Neutrophil (primary cell): ENCODE measurements around the gene MEX3C.

Source experiments
- H3K27ac ChIP-seq: fragments of 200-600 bp; sonication (generic); 2 replicates; pipeline ENCODE4 v1.5.1; 2016; ENCODE audit warnings: mild to moderate bottlenecking, moderate library complexity
- H3K27me3 ChIP-seq: fragments of 200-600 bp; sonication (generic); 2 replicates; pipeline ENCODE4 v1.6.0; 2016; ENCODE audit warnings: mild to moderate bottlenecking
- H3K36me3 ChIP-seq: fragments of 200-600 bp; sonication (generic); 2 replicates; pipeline ENCODE4 v1.5.1; 2017
- H3K4me1 ChIP-seq, 2 experiments: fragments of 200-600 bp in 1 of 2; sonication (generic) in 1 of 2; 1 replicate in 1 of 2; 2 replicates in 1 of 2; pipeline versions ENCODE4 v1.5.1 to v1.6.1; 2013 to 2016; ENCODE audit warnings: low read depth in 1 of 2, low read length in 1 of 2, mild to moderate bottlenecking in 1 of 2, moderate library complexity in 1 of 2; ENCODE audit not compliant: control insufficient read depth in 1 of 2, insufficient read depth in 1 of 2
- H3K4me3 ChIP-seq, 2 experiments: fragments of 200-600 bp in 1 of 2; sonication (generic) in 1 of 2; 1 replicate in 1 of 2; 2 replicates in 1 of 2; pipeline ENCODE4 v1.5.1; 2013 to 2016; ENCODE audit warnings: low read depth in 1 of 2, low read length in 1 of 2, mild to moderate bottlenecking in 1 of 2, moderate library complexity in 1 of 2
- H3K9me3 ChIP-seq: fragments of 200-600 bp; sonication (generic); 2 replicates; pipeline ENCODE4 v1.5.1; 2016
- TF ChIP-seq, protein P1 (sequence below): fragments of 200-600 bp; sonication (generic); IDR thresholded peaks from 2 replicates; pipeline ENCODE4 v1.5.1; 2016; ENCODE audit warnings: antibody characterized with exemption

The MEX3C gene

GRCh38 chr18:51135364-51135763 lies 62.1 kb downstream of the MEX3C start:
- Histone ChIP-seq H3K27me3 (no peaks in the 10 kb centered on the region), H3K4me1 (no peaks in the 10 kb centered on the region), H3K4me3 (no peak overlapping the region), H3K36me3 (no peaks in the 10 kb centered on the region), H3K27ac (no peak overlapping the region), H3K9me3 (no peaks in the 10 kb centered on the region)
- TF ChIP-seq, protein P1, sequence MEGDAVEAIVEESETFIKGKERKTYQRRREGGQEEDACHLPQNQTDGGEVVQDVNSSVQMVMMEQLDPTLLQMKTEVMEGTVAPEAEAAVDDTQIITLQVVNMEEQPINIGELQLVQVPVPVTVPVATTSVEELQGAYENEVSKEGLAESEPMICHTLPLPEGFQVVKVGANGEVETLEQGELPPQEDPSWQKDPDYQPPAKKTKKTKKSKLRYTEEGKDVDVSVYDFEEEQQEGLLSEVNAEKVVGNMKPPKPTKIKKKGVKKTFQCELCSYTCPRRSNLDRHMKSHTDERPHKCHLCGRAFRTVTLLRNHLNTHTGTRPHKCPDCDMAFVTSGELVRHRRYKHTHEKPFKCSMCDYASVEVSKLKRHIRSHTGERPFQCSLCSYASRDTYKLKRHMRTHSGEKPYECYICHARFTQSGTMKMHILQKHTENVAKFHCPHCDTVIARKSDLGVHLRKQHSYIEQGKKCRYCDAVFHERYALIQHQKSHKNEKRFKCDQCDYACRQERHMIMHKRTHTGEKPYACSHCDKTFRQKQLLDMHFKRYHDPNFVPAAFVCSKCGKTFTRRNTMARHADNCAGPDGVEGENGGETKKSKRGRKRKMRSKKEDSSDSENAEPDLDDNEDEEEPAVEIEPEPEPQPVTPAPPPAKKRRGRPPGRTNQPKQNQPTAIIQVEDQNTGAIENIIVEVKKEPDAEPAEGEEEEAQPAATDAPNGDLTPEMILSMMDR = no peak

GRCh38 chr18:51134721-51135120 lies 62.8 kb downstream of the MEX3C start:
- Histone ChIP-seq H3K4me1 (no peaks in the 10 kb centered on the region), H3K27me3 (no peaks in the 10 kb centered on the region), H3K36me3 (no peaks in the 10 kb centered on the region), H3K4me3 (no peak overlapping the region), H3K9me3 (no peaks in the 10 kb centered on the region), H3K27ac (no peak overlapping the region)
- TF ChIP-seq, protein P1 = no peak

GRCh38 chr18:51133580-51134160 lies 63.8 kb downstream of the MEX3C start:
- no peaks in the 10 kb centered on the region for H3K4me1 ChIP-seq
- H3K4me3 ChIP-seq = no peak overlapping the region
- no peak overlapping the region for H3K27ac ChIP-seq
- H3K27me3 ChIP-seq = no peaks in the 10 kb centered on the region
- H3K36me3 ChIP-seq = no peaks in the 10 kb centered on the region
- TF ChIP-seq, protein P1 = no peak
- no peaks in the 10 kb centered on the region for H3K9me3 ChIP-seq

- no peak overlapping the region for H3K27ac ChIP-seq
- no peaks in the 10 kb centered on the region for H3K27me3 ChIP-seq
- no peaks in the 10 kb centered on the region for H3K36me3 ChIP-seq
- H3K4me3 ChIP-seq = no peak overlapping the region
- no peaks in the 10 kb centered on the region for H3K4me1 ChIP-seq
- TF ChIP-seq, protein P1 = no peak
- no peaks in the 10 kb centered on the region for H3K9me3 ChIP-seq
These were observed 65.1 kb downstream of the MEX3C start for GRCh38 chr18:51132256-51132935.

DNA sequence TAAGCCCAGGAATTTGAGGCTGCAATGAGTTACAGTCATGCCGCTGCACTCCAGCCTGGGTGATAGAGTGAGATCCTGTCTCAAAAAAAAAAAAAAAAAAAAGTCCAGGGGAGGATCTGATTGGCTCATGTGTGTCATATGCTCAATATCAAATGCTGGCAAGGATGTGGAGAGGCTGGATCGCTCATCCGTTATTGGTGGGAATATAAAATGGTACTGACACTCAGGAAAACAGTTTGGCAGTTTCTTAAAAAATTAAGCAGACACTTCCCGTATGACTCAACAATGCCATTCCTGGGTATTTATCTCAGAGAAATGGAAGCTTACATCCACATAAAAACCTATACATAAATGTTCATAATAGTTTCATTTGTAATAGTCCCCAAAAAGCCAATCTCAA lies 68.9 kb downstream of the MEX3C start:
- no peaks in the 10 kb centered on the region for H3K4me1 ChIP-seq
- H3K9me3 ChIP-seq = no peaks in the 10 kb centered on the region
- H3K27me3 ChIP-seq = no peaks in the 10 kb centered on the region
- no peak overlapping the region for H3K4me3 ChIP-seq
- no peak overlapping the region for H3K27ac ChIP-seq
- no peaks in the 10 kb centered on the region for H3K36me3 ChIP-seq
- TF ChIP-seq, protein P1 = no peak
